GM12878 (cell line): ENCODE results near the gene CLBA1. TPM values are rescaled to one million over a fixed set of nuclear protein-coding genes. Genes with fewer than 3 reads are reported as not detected.

Source experiments
- ATAC-seq: fragments of 200-7000 bp; cut with Tn5 transposase; 3 replicates; pipeline ENCODE4 v1.9.1; 2020; ENCODE audit warnings: mild to moderate bottlenecking, moderate library complexity
- BruUV-seq: library from RNA; stranded (reverse); fragments of 400-500 nt; replicated peaks from 2 replicates; lab custom pipeline; 2021; lab: Mats Ljungman, UMichigan
- CTCF ChIA-PET: fragments of 300-600 bp; sonication (Branson Sonifier 250); formaldehyde crosslinking; extraction: SDS; loops from one replicate; lab custom pipeline; 2021; ENCODE audit warnings: inconsistent platforms; lab: Yijun Ruan, JAX
- POLR2A ChIA-PET: fragments of 350-600 bp; formaldehyde crosslinking; extraction: SDS; loops from one replicate; lab custom pipeline; 2021; ENCODE audit warnings: inconsistent platforms; lab: Charles Lee
- RAD21 ChIA-PET: fragments of 300-600 bp; sonication (Branson Sonifier 250); formaldehyde crosslinking; loops from one replicate; lab custom pipeline; 2023; ENCODE audit warnings: antibody characterized with exemption; ENCODE audit not compliant: unreplicated experiment; lab: Charles Lee
- SMC1A ChIA-PET: fragments of 300-600 bp; sonication (Branson Sonifier 250); formaldehyde crosslinking; loops from one replicate; lab custom pipeline; 2023; ENCODE audit not compliant: unreplicated experiment, uncharacterized antibody; lab: Charles Lee
- DNase-seq: peaks from one replicate; pipeline ENCODE4 v3.0.0-alpha.2; 2011; ENCODE audit warnings: low read depth, low spot score
- FAIRE-seq: peaks from 3 replicates; lab custom pipeline; 2011; peaks lifted over from hg19 to GRCh38; lab: Jason Lieb, UNC
- H2AFZ ChIP-seq: 2 replicates; pipeline ENCODE4 v1.6.0; 2011; ENCODE audit warnings: low read depth, low read length, control low read depth; ENCODE audit not compliant: control insufficient read depth
- H3K27ac ChIP-seq: 2 replicates; pipeline ENCODE4 v1.5.1; 2011; ENCODE audit warnings: control low read depth; ENCODE audit not compliant: control insufficient read depth, insufficient read depth
- H3K27me3 ChIP-seq, 2 experiments: replicated peaks in 1 of 2; 2 replicates each; pipeline versions ENCODE4 v1.6.0 to v1.6.1; 2011; ENCODE audit warnings: low read length in 1 of 2; ENCODE audit not compliant: control insufficient read depth in 2 of 2, insufficient read depth in 2 of 2
- H3K36me3 ChIP-seq, 2 experiments: 2 replicates each; pipeline ENCODE4 v1.5.1; 2011; ENCODE audit warnings: low read length in 1 of 2; ENCODE audit not compliant: control insufficient read depth in 2 of 2, insufficient read depth in 2 of 2
- H3K4me1 ChIP-seq: 2 replicates; pipeline ENCODE4 v1.6.1; 2011; ENCODE audit warnings: mild to moderate bottlenecking, low read length, moderate library complexity, mixed read lengths; ENCODE audit not compliant: control insufficient read depth, insufficient read depth
- H3K4me2 ChIP-seq: 2 replicates; pipeline ENCODE4 v1.6.0; 2011; ENCODE audit warnings: control low read depth; ENCODE audit not compliant: control insufficient read depth, insufficient read depth
- H3K4me3 ChIP-seq: fragments of 200-600 bp; sonication (generic); 2 replicates; pipeline ENCODE4 v1.5.1; 2016
- H3K79me2 ChIP-seq: 2 replicates; pipeline ENCODE4 v1.6.0; 2011; ENCODE audit warnings: low read length; ENCODE audit not compliant: control insufficient read depth, insufficient read depth
- H3K9ac ChIP-seq: 2 replicates; pipeline ENCODE4 v1.8.0; 2011; ENCODE audit warnings: low read length, control low read depth, mixed read lengths; ENCODE audit not compliant: control insufficient read depth, insufficient read depth
- H3K9me3 ChIP-seq: replicated peaks from 3 replicates; pipeline ENCODE4 v1.5.1; 2011; ENCODE audit warnings: mild to moderate bottlenecking, low read length; ENCODE audit not compliant: control insufficient read depth, insufficient read depth
- H4K20me1 ChIP-seq: 2 replicates; pipeline ENCODE4 v1.6.0; 2011; ENCODE audit not compliant: control insufficient read depth, insufficient read depth
- EZH2 ChIP-seq: IDR thresholded peaks from 2 replicates; pipeline ENCODE4 v1.6.1; 2012; ENCODE audit warnings: low read depth, mild to moderate bottlenecking, control low read depth, inconsistent platforms, low read length, borderline replicate concordance; ENCODE audit not compliant: control insufficient read depth
- GABPA ChIP-seq: IDR thresholded peaks from 2 replicates; pipeline ENCODE4 v1.6.1; 2014; ENCODE audit warnings: antibody characterized with exemption, low read depth, mild to moderate bottlenecking, inconsistent platforms
- HDAC2 ChIP-seq: fragments of 200-600 bp; sonication (generic); IDR thresholded peaks from 2 replicates; pipeline ENCODE4 v1.6.1; 2017
- JUNB ChIP-seq: IDR thresholded peaks from 2 replicates; pipeline ENCODE4 v1.6.1; 2016; ENCODE audit warnings: antibody characterized with exemption, mild to moderate bottlenecking
- MYB ChIP-seq: fragments of 150-350 bp; IDR thresholded peaks from 2 replicates; pipeline ENCODE4 v1.6.1; 2014; ENCODE audit warnings: mild to moderate bottlenecking, low read depth, low read length, borderline replicate concordance
- RCOR1 ChIP-seq: conservative IDR thresholded peaks from 2 replicates; pipeline ENCODE4 v1.6.1; 2012; ENCODE audit warnings: low read depth, low read length, improper control_type of control experiment
- SMAD5 ChIP-seq: IDR thresholded peaks from 2 replicates; pipeline ENCODE4 v1.6.1; 2016; ENCODE audit warnings: antibody characterized with exemption, low read depth
- ZNF384 ChIP-seq: IDR thresholded peaks from 2 replicates; pipeline ENCODE4 v1.6.1; 2012; ENCODE audit warnings: low read depth, mild to moderate bottlenecking, low read length, improper control_type of control experiment, borderline replicate concordance
- WGBS: methylation state at CpG from one replicate; pipeline ENCODE4 v1.1.6; 2016; ENCODE audit warnings: low lambda C conversion rate; ENCODE audit not compliant: insufficient replicate concordance, insufficient coverage; ENCODE audit errors: missing lambda C conversion rate; 5-methylcytosine and 5-hydroxymethylcytosine counted together
- in situ Hi-C: fragments of 300-500 bp; cut with MboI; formaldehyde crosslinking; loops from 9 replicates; pipeline ENCODE4 v1.14.3; 2018; ENCODE audit warnings: mixed read lengths
- intact Hi-C: fragments of 100-400 bp; cut with micrococcal nuclease; formaldehyde crosslinking; loops from one replicate; pipeline ENCODE4 v1.14.2; 2022; ENCODE audit not compliant: unreplicated experiment
- polyA plus RNA-seq, 11 experiments: library from polyadenylated mRNA; depleted of rRNA in 4 of 11; unstranded in 6 of 11; stranded (reverse) in 5 of 11; fragments of >200 nt; fragmentation: Nextera tagmentation in 4 of 11; fragmentation: Illumina TruSeq in 1 of 11; extraction: Ambion mirVana in 4 of 11; extraction: Trizol in 1 of 11; gene quantifications; 1 replicate in 1 of 11; 2 replicates in 10 of 11; pipeline versions ENCODE4 v1.2.1 to v1.2.3, GENCODE V29; 2011 to 2016; ENCODE audit warnings: inconsistent platforms in 2 of 11, missing spikeins in 2 of 11, low read depth in 1 of 11
- total RNA-seq, 4 experiments: library from RNA; depleted of rRNA in 3 of 4; stranded (reverse); fragments of >200 nt in 3 of 4; fragmentation: Illumina TruSeq in 1 of 4; extraction: Trizol in 1 of 4; gene quantifications; 2 replicates each; pipeline versions ENCODE4 v1.2.1 to v1.2.3, GENCODE V29; 2013 to 2021
- TF ChIP-seq, protein P1 (sequence below): fragments of 450-650 bp; IDR thresholded peaks from 2 replicates; pipeline ENCODE4 v1.6.1; 2017; ENCODE audit warnings: borderline replicate concordance
- TF ChIP-seq, protein P2 (sequence below): fragments of 450-650 bp; formaldehyde crosslinking; IDR thresholded peaks from 2 replicates; pipeline ENCODE4 v1.5.0; 2022; ENCODE audit warnings: mild to moderate bottlenecking, missing genetic modification characterization
- TF ChIP-seq, protein P3 (sequence below): fragments of 450-650 bp; IDR thresholded peaks from 2 replicates; pipeline ENCODE4 v1.6.1; 2017; ENCODE audit warnings: mild to moderate bottlenecking, low read depth, inconsistent platforms; ENCODE audit not compliant: poor library complexity, severe bottlenecking
- TF ChIP-seq, protein P4 (sequence below): IDR thresholded peaks from 2 replicates; pipeline ENCODE4 v1.6.1; 2011; ENCODE audit warnings: low read depth, mild to moderate bottlenecking, low read length, moderate library complexity, borderline replicate concordance; ENCODE audit errors: extremely low read depth
- TF ChIP-seq, protein P5 (sequence below): fragments of 450-650 bp; IDR thresholded peaks from 2 replicates; pipeline ENCODE4 v1.6.1; 2018; ENCODE audit warnings: mild to moderate bottlenecking, low read depth, moderate library complexity; ENCODE audit not compliant: partially characterized antibody

CLBA1 gene
- total and polyA plus RNA-seq, 10 of the 15 experiments (the other 5 are each of a cell fraction or from before 2014, with no cell fraction given), result 0.07 to 1.1 (median 0.62) TPM; not detected in 1

DNA sequence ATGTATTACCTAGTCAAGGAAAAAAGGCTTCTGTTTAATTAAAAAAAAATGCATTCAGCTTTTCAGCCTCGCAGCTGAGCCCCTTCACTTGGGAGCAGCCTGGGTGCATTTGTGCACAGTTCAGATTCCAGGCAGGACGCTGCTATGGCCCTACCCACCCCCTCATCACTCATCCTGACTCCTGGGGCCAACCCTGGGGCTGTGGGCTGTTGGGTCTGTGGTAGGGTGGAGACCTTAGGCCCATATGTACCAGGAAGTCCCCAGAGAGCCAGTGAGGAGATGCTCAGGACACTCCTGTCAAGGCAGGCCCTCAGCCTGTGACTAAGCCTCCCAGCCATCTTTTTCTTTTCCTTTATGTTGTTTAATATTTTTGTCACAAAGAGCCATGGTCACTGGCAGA is 44.6 kb downstream of the CLBA1 start:
- in situ Hi-C loops, result no loop called here
- TF ChIP-seq, protein P1, sequence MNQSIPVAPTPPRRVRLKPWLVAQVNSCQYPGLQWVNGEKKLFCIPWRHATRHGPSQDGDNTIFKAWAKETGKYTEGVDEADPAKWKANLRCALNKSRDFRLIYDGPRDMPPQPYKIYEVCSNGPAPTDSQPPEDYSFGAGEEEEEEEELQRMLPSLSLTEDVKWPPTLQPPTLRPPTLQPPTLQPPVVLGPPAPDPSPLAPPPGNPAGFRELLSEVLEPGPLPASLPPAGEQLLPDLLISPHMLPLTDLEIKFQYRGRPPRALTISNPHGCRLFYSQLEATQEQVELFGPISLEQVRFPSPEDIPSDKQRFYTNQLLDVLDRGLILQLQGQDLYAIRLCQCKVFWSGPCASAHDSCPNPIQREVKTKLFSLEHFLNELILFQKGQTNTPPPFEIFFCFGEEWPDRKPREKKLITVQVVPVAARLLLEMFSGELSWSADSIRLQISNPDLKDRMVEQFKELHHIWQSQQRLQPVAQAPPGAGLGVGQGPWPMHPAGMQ, result no peak
- TF ChIP-seq, protein P2, sequence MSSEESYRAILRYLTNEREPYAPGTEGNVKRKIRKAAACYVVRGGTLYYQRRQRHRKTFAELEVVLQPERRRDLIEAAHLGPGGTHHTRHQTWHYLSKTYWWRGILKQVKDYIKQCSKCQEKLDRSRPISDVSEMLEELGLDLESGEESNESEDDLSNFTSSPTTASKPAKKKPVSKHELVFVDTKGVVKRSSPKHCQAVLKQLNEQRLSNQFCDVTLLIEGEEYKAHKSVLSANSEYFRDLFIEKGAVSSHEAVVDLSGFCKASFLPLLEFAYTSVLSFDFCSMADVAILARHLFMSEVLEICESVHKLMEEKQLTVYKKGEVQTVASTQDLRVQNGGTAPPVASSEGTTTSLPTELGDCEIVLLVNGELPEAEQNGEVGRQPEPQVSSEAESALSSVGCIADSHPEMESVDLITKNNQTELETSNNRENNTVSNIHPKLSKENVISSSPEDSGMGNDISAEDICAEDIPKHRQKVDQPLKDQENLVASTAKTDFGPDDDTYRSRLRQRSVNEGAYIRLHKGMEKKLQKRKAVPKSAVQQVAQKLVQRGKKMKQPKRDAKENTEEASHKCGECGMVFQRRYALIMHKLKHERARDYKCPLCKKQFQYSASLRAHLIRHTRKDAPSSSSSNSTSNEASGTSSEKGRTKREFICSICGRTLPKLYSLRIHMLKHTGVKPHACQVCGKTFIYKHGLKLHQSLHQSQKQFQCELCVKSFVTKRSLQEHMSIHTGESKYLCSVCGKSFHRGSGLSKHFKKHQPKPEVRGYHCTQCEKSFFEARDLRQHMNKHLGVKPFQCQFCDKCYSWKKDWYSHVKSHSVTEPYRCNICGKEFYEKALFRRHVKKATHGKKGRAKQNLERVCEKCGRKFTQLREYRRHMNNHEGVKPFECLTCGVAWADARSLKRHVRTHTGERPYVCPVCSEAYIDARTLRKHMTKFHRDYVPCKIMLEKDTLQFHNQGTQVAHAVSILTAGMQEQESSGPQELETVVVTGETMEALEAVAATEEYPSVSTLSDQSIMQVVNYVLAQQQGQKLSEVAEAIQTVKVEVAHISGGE (CRISPR knock-in tag), result no peak
- TF ChIP-seq, protein P3, sequence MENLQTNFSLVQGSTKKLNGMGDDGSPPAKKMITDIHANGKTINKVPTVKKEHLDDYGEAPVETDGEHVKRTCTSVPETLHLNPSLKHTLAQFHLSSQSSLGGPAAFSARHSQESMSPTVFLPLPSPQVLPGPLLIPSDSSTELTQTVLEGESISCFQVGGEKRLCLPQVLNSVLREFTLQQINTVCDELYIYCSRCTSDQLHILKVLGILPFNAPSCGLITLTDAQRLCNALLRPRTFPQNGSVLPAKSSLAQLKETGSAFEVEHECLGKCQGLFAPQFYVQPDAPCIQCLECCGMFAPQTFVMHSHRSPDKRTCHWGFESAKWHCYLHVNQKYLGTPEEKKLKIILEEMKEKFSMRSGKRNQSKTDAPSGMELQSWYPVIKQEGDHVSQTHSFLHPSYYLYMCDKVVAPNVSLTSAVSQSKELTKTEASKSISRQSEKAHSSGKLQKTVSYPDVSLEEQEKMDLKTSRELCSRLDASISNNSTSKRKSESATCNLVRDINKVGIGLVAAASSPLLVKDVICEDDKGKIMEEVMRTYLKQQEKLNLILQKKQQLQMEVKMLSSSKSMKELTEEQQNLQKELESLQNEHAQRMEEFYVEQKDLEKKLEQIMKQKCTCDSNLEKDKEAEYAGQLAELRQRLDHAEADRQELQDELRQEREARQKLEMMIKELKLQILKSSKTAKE, result no peak
- no peak for TF ChIP-seq SMAD5
- no peak for TF ChIP-seq JUNB
- TF ChIP-seq, protein P4, sequence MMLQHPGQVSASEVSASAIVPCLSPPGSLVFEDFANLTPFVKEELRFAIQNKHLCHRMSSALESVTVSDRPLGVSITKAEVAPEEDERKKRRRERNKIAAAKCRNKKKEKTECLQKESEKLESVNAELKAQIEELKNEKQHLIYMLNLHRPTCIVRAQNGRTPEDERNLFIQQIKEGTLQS, result no peak
- no peak for TF ChIP-seq MYB
- no peak for TF ChIP-seq EZH2
- no peak for TF ChIP-seq HDAC2
- TF ChIP-seq, protein P5, sequence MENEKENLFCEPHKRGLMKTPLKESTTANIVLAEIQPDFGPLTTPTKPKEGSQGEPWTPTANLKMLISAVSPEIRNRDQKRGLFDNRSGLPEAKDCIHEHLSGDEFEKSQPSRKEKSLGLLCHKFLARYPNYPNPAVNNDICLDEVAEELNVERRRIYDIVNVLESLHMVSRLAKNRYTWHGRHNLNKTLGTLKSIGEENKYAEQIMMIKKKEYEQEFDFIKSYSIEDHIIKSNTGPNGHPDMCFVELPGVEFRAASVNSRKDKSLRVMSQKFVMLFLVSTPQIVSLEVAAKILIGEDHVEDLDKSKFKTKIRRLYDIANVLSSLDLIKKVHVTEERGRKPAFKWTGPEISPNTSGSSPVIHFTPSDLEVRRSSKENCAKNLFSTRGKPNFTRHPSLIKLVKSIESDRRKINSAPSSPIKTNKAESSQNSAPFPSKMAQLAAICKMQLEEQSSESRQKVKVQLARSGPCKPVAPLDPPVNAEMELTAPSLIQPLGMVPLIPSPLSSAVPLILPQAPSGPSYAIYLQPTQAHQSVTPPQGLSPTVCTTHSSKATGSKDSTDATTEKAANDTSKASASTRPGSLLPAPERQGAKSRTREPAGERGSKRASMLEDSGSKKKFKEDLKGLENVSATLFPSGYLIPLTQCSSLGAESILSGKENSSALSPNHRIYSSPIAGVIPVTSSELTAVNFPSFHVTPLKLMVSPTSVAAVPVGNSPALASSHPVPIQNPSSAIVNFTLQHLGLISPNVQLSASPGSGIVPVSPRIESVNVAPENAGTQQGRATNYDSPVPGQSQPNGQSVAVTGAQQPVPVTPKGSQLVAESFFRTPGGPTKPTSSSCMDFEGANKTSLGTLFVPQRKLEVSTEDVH, result no peak
- TF ChIP-seq RCOR1, result no peak
- no peak for TF ChIP-seq GABPA
- no peak for TF ChIP-seq ZNF384
- Histone ChIP-seq H3K4me1 (peaks cover 15% of the 10 kb centered on the region), H3K4me3 (no peak overlapping the region), H3K36me3 (no peaks in the 10 kb centered on the region), H3K79me2 (no peaks in the 10 kb centered on the region), H3K9ac (no peak overlapping the region), H3K27ac (no peak overlapping the region), H2AFZ (no peak overlapping the region), H4K20me1 (no peaks in the 10 kb centered on the region), H3K9me3 (peaks cover 9% of the 10 kb centered on the region; the same call in 2 of the 3 replicates), H3K4me2 (no peak overlapping the region), H3K27me3 (no peaks in the 10 kb centered on the region)
- WGBS, result 77% methylated on average over 2 of the region's 2 CpGs
- ChIA-PET SMC1A (no interaction called here), RAD21 (no interaction called here), CTCF (no interaction called here), POLR2A (no interaction called here)
- DNase-seq (no peak), ATAC-seq (no peak), FAIRE-seq (no peak)
- BruUV-seq, result no TSS peak
- intact Hi-C loops, result no loop called here
